NCI-H2171 (cell line): ENCODE measurements around the gene KRT20.
"Not testable (repeated sequence)": the region's sequence is repeated elsewhere in the genome, so short reads cannot be mapped to it uniquely, and the experiment has no call there.

Source experiments
- DNase-seq: peaks from one replicate; lab custom pipeline; 2025; lab: John Stamatoyannopoulos, UW

KRT20 gene

GRCh38 chr17:40900809-40901356 is 15.8 kb upstream of the KRT20 start:
- no peak for DNase-seq

GRCh38 chr17:40896916-40897455 is 11.9 kb upstream of the KRT20 start:
- no peak for DNase-seq

- no peak for DNase-seq
Observed at GRCh38 chr17:40895106-40895730, 10.2 kb upstream of the KRT20 start.

- DNase-seq, result no peak
Observed at GRCh38 chr17:40888196-40888720, 3.2 kb upstream of the KRT20 start.

- DNase-seq, result no peak
Observed at GRCh38 chr17:40886090-40886489, 1.0 kb upstream of the KRT20 start.

GRCh38 chr17:40883626-40884334 is 1.3 kb downstream of the KRT20 start:
- DNase-seq, result no peak

- no peak for DNase-seq
Observed at GRCh38 chr17:40883031-40883430, 2.0 kb downstream of the KRT20 start.

GRCh38 chr17:40879026-40879425 is 6.0 kb downstream of the KRT20 start:
- DNase-seq, result no peak

GRCh38 chr17:40878044-40878443 is 7.0 kb downstream of the KRT20 start:
- no peak for DNase-seq

GRCh38 chr17:40873801-40874200 is 11.2 kb downstream of the KRT20 start:
- no peak for DNase-seq

- no peak for DNase-seq
Observed at GRCh38 chr17:40873255-40873654, 11.8 kb downstream of the KRT20 start.

GRCh38 chr17:40872416-40872815 is 12.6 kb downstream of the KRT20 start:
- no peak for DNase-seq

GRCh38 chr17:40871316-40871715 is 13.7 kb downstream of the KRT20 start:
- no peak for DNase-seq

- DNase-seq, result no peak
Observed at GRCh38 chr17:40870136-40870535, 14.9 kb downstream of the KRT20 start.

GRCh38 chr17:40866838-40867237 is 18.2 kb downstream of the KRT20 start, which contains the start of gene KRT12:
Gene KRT12 (minus strand): TSS chr17:40867223. CDS start chr17:40867186, 37 bp downstream.
- no peak for DNase-seq

- no peak for DNase-seq
Observed at GRCh38 chr17:40864661-40865390, 20.2 kb downstream of the KRT20 start.

- DNase-seq, result no peak
Observed at GRCh38 chr17:40862985-40863733, 21.9 kb downstream of the KRT20 start.

- DNase-seq, result no peak
Observed at GRCh38 chr17:40859536-40859935, 25.5 kb downstream of the KRT20 start.

- not testable (repeated sequence) for DNase-seq
Observed at GRCh38 chr17:40858667-40859066, 26.4 kb downstream of the KRT20 start.

GRCh38 chr17:40857535-40857934 is 27.5 kb downstream of the KRT20 start:
- no peak for DNase-seq

GRCh38 chr17:40854175-40854814 is 30.7 kb downstream of the KRT20 start:
- DNase-seq, result no peak
